HG03342 (cell line): ENCODE data around the gene GUCA1C.

Experiments used
- ATAC-seq: cut with Tn5 transposase; IDR thresholded peaks from one replicate; pipeline ENCODE4 v1.9.1; 2021; ENCODE audit warnings: mild to moderate bottlenecking, moderate library complexity; ENCODE audit not compliant: unreplicated experiment

Gene GUCA1C

GRCh38 chr3:108953700-108954099 is at the start of gene GUCA1C:
Gene GUCA1C, minus strand, starts transcription at chr3:108953879. Its CDS starts 117 bp downstream, at chr3:108953762.
- no peak for ATAC-seq

GRCh38 chr3:108998436-108998835 is 44.8 kb upstream of the GUCA1C start:
- no peak for ATAC-seq

- ATAC-seq = no peak
Measured at GRCh38 chr3:108985844-108986243, 32.2 kb upstream of the GUCA1C start.

- no peak for ATAC-seq
Measured at GRCh38 chr3:108983051-108983450, 29.4 kb upstream of the GUCA1C start.

DNA sequence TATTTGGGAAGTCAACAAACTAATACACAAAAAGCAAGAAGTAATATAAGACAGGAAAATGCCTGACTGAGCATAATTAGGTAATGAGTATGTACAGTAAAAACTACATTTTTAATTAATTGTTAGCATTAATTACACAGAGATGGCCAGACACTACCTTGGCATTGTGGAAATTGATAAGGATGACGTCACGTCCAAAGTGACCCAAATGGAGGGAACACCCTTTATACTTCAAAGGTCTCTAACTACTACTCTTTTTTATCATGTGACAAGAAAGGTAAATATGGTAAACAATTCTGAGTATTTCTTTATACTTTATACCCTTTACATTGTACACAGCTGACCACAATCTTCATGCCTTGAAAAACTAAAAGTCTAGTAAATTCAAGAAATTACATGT is 22.4 kb upstream of the GUCA1C start:
- no peak for ATAC-seq

DNA sequence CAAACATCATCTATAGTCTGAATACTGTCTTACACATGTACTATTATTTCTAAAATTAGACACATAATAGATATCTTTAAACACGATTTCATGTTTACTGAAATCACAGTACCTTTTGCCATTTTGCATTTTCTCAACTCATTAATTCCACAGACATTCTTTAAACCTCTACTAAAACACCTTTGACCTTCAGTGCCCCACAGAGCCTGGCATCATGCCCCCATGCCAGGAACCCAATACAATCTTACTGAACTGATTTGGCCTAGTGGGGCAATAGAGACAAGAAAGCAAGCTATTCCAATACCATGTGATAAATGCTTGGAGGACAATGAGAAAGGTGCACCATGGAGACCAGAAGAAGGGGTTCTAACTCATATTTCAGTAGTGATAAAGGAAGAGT is 19.3 kb upstream of the GUCA1C start:
- no peak for ATAC-seq

DNA sequence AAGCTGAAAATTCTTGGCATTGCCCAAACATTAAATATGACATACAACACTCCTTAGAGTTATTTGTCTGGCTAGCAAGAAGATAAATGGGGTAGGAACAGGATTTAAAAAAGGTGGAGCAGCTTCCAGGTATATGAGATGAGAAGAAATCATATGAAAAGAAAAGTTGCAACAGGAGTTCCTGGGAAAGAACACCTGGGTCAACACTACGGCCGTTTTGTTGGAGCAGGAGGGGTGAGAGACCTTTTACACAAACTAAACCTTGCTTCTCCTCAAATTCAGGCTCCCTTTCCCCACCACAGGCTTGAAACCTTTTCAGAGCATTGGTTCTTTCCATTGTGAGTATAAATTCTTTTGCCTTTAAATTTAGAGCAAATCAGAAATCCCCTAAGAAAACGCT is 18.8 kb upstream of the GUCA1C start:
- no peak for ATAC-seq

DNA sequence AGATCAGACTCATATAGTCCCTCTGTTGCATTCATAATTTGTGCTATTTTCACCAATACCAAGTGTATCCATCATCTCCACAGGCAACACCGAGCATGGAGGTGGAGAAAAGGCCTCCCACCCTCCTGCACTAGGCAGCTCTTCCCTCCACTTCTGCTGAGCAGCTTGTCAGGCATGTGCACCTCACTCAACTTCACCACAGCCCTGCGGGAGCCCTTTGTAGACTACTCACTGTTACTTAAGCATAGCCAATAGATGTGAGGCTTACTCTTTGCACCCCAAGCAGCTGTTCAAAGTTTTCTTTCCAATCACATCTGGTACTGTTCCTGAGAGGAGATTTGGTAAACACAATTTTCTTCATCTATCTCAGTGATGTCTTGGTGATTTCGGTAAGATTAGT is 16.9 kb upstream of the GUCA1C start:
- ATAC-seq = no peak

DNA sequence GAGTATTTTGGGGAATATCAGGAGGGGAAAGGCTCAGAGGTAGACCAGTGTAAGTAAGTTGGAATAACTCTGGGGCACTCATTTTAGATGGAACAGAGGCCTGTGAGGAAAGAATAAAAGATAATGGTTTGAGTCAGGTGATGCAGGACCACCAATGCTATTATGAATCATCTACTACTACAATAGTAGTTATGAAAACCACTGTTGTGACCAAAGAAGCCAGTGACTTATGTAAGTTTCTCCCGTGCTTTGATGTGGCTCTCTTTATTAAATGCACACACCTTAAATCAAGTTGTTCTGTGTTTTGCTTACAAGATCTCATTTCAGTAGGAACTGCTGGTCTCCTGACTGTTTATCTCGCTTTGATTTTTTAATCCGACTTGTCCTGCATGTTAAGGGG is 13.1 kb upstream of the GUCA1C start:
- ATAC-seq = no peak

GRCh38 chr3:108959017-108959416 is 5.3 kb upstream of the GUCA1C start:
- ATAC-seq = no peak

GRCh38 chr3:108953210-108953609 is 469 bp downstream of the GUCA1C start:
- ATAC-seq = no peak

DNA sequence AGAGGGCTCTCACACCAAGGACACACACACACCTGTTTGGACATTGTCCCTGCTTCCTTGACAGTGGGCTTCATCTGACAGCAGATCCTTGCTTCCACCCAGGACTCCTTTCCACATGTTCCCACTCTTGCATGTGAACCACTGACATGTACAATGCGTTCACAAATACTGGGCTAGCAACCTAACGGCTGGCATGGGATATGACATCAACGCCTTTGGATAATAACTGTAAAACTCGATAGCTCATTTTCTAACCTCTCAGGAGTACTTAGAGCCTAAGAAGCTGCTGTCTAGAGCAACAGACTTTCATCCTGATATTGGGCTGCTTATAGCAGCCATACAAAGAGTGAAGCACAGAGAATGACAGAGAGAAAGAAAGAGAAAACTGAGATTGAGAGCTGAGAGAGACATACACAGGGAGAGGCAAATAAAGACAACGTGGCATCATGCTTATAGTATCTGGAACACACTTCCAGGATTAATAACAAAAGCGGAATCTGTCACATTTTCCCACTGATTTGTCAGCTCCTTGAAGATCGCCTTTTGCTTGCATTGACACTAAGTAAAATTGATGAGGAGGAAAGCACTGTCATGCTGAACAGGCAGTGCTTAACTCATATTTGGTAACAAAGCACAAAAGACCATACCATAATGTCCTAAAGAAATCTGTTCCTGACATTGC is 1.7 kb downstream of the GUCA1C start:
- no peak for ATAC-seq

GRCh38 chr3:108947855-108948254 is 5.8 kb downstream of the GUCA1C start:
- ATAC-seq = no peak

- no peak for ATAC-seq
Measured at GRCh38 chr3:108946292-108947285, 7.1 kb downstream of the GUCA1C start.

DNA sequence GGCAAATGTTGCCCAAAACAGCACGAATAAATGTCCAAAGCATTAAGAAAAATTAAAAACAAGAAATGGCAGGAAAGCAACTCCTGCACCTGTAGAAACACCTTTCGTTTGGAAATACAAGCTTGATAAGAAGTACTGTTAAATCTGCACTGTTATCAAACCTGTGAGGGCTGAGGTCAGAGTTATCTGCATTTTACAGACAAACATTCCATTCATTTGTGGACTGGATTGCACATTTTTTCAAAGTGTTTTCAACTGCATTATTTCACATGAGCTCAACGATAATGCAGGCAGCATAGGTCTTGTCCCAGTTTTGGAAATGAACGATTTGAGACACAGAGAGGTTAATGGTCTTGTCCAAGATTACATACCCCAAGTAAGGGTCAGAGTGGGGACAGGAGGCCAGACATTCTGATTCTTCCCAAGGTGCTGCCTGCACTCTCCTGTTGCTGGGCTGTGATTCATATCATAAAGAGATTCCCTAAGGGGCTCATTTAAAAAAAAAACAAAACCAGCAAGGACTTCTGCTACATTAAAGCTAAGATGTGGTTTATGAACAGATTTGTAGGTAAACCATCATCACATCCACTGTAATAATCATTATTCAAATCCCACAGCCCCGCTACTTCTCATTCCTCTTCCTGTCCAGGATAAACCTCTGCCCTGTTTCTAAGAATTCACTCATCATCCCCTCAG is 13.0 kb downstream of the GUCA1C start:
- no peak for ATAC-seq

DNA sequence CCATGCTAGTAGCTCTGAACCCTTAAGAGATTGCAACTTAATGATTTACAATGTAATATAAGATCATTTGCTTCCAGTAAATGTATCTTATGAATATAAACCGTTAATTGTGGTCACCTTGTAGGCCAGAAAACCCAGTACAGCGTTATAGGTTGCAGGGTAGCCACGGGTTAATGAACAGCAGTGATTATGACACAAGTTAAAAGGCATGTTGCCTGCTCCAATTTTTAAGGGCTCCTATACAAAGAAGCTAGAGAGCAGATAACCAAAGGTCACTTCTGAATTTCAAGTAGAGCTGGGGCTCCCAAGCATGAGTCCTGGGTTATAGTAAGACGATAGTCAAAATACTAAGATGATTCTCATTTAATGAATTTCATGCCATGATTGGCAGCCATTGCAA is 13.5 kb downstream of the GUCA1C start:
- ATAC-seq = no peak

DNA sequence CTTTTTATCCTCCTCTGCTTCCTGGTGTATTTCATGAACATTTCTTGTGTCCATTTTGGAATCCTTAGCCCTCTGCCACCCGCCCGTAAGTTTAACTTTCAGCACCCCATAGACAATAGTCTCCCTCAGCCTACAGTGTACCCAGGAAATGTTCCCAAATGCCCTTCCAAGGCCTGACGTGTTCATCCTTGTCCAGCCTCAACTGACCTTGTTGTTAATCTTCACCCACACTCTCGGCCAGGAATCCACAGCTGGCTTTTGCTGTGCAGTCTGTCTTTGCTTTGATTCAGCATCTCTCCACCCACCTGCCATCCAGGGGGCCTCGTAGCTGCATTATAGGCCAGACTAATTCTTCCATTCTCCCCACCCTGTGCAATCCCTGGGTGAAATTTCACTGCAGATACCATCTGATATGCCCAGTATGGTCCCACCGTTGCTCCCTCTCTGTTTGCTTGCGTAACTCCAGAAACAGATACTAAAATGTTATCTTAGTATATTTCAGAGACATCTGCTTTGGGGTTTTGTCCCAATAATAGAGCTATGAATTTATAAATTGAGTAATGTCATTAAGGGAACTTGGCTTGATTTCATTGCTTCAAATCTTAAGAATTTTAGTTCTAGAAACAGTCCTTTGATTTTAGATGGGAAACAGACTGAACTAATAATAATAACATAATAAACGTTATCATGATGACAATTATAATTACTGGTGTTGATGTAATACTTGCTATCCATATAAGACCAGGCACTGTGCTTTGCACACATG is 16.6 kb downstream of the GUCA1C start:
- no peak for ATAC-seq

GRCh38 chr3:108931035-108931434 is 22.6 kb downstream of the GUCA1C start:
- ATAC-seq = no peak

DNA sequence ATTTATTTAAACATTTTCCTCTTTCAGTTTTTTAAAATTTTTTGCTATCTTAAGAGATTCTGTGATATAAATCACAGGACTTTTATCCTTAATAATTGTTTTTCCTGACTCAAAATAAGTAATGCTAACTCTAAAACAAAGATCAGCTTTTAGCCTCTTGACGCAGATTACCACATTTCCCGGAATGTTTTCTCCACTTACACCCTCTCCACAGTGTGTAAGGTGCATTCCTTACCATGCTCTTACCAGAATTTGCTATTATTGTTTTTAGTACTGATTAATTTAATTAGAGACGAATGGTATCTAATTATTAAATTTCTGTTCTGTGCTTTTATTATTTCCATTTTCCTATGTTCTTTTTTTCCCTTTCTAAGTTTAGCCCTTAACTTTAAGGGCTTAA is 34.8 kb downstream of the GUCA1C start:
- ATAC-seq = no peak

DNA sequence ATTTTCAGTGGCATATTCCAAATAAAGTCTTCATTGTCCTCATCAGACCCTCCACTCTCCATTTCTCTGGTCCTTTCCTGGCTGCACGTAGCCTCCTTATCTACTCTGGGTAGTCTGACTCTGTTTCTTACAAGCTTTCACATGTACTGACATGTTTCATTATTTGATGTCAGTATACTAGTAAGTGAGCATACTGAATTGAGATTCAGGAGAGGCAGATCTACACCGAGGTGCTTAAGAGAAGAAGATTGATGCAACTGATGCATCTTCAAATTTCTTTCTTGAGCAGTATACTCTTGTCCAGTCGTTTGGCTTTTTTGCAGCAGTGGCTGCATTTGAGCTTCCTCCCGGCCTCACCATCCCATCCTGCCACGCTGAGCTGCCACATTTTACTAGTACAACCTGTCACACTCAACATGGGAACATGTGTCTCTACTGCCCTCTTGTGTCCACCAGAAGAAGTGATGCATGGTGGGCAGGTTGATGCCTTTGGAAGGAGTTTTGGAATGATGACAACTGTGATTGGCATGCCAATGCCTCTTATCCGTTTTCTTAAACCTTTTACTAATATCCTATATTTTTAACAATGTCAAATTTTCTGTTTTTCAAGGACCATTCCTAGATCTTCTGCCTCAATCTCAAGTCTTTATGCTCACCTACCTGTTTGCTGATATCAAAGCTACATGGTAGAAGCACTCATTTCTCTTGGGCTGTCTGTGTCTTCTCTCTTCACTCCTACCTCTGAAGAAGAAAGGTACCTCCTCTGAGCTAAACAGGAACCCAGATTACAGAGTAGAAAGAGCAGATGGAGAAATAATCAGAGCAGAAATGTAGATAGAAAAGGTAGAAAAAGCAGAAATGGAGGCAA is 38.7 kb downstream of the GUCA1C start:
- peak; percentile 98 for ATAC-seq
